Endothelial cell of umbilical vein (primary cell): ENCODE measurements around the gene ZBTB21. TPM values are rescaled to one million over a fixed set of nuclear protein-coding genes. Genes with fewer than 3 reads are reported as not detected.

ENCODE experiments used
- BruUV-seq: library from RNA; stranded (reverse); fragments of 400-500 nt; replicated peaks from 2 replicates; lab custom pipeline; 2021; lab: Mats Ljungman, UMichigan
- CTCF ChIA-PET: fragments of 300-600, 350-600 bp; sonication (Branson Sonifier 250); formaldehyde crosslinking; loops from one replicate; lab custom pipeline; 2021; ENCODE audit warnings: antibody characterized with exemption, inconsistent platforms; lab: Charles Lee
- POLR2A ChIA-PET: fragments of 300-600, 350-600 bp; sonication (Branson Sonifier 250); formaldehyde crosslinking; loops from one replicate; lab custom pipeline; 2021; ENCODE audit warnings: antibody characterized with exemption, inconsistent platforms; lab: Charles Lee
- DNase-seq: peaks from one replicate; pipeline ENCODE4 v3.0.0-alpha.2; 2011; ENCODE audit warnings: low read depth, low spot score
- FAIRE-seq: peaks from 2 replicates; lab custom pipeline; 2011; peaks lifted over from hg19 to GRCh38; lab: Jason Lieb, UNC
- H2AFZ ChIP-seq: 2 replicates; pipeline ENCODE4 v1.6.0; 2012; ENCODE audit warnings: low read depth, low read length, control low read depth, inconsistent platforms
- H3K27ac ChIP-seq: 2 replicates; pipeline ENCODE4 v1.5.1; 2011; ENCODE audit warnings: low read depth, mild to moderate bottlenecking, control low read depth, low read length, moderate library complexity; ENCODE audit not compliant: insufficient read depth
- H3K27me3 ChIP-seq, 2 experiments: 2 replicates each; pipeline versions ENCODE4 v1.6.0 to v1.6.1; 2011; ENCODE audit warnings: low read length in 2 of 2, mixed read lengths in 1 of 2; ENCODE audit not compliant: control insufficient read depth in 2 of 2, insufficient read depth in 2 of 2
- H3K36me3 ChIP-seq, 2 experiments: 2 replicates in 1 of 2; 3 replicates in 1 of 2; pipeline ENCODE4 v1.5.1; 2011; ENCODE audit warnings: low read length in 2 of 2, mild to moderate bottlenecking in 1 of 2, moderate library complexity in 1 of 2; ENCODE audit not compliant: control insufficient read depth in 2 of 2, insufficient read depth in 2 of 2; ENCODE audit errors: extremely low read depth in 1 of 2
- H3K4me1 ChIP-seq: 3 replicates; pipeline ENCODE4 v1.5.1; 2011; ENCODE audit warnings: mild to moderate bottlenecking, low read length; ENCODE audit not compliant: control insufficient read depth, insufficient read depth; ENCODE audit errors: extremely low read depth
- H3K4me2 ChIP-seq: 2 replicates; pipeline ENCODE4 v1.6.1; 2011; ENCODE audit warnings: low read length, control low read depth, mixed read lengths; ENCODE audit not compliant: insufficient read depth
- H3K4me3 ChIP-seq, 3 experiments: fragments of 200-600 bp in 1 of 3; sonication (generic), shearing (Covaris generic) in 1 of 3; replicated peaks in 1 of 3; 2 replicates each; pipeline ENCODE4 v1.5.1; 2011 to 2016; ENCODE audit warnings: control low read depth in 3 of 3, low read length in 3 of 3, mild to moderate bottlenecking in 2 of 3, inconsistent platforms in 1 of 3, low read depth in 1 of 3, moderate library complexity in 1 of 3; ENCODE audit not compliant: insufficient read depth in 1 of 3
- H3K79me2 ChIP-seq: 2 replicates; pipeline ENCODE4 v1.6.0; 2012; ENCODE audit warnings: low read length, inconsistent platforms; ENCODE audit not compliant: control insufficient read depth, insufficient read depth
- H3K9ac ChIP-seq: replicated peaks from 2 replicates; pipeline ENCODE3; 2011; ENCODE audit warnings: low read length, control low read depth; ENCODE audit not compliant: insufficient read depth; ENCODE audit errors: extremely low read depth
- H3K9me1 ChIP-seq: replicated peaks from 3 replicates; pipeline ENCODE4 v1.6.0; 2011; ENCODE audit warnings: mild to moderate bottlenecking, low read length; ENCODE audit not compliant: control insufficient read depth, insufficient read depth; ENCODE audit errors: extremely low read depth
- H3K9me3 ChIP-seq: replicated peaks from 2 replicates; pipeline ENCODE4 v1.5.1; 2012; ENCODE audit warnings: low read length, inconsistent platforms; ENCODE audit not compliant: control insufficient read depth, insufficient read depth
- H4K20me1 ChIP-seq: replicated peaks from 2 replicates; pipeline ENCODE3; 2011; ENCODE audit warnings: mild to moderate bottlenecking, low read length; ENCODE audit not compliant: control insufficient read depth, insufficient read depth; ENCODE audit errors: extremely low read depth
- EZH2 ChIP-seq: IDR thresholded peaks from 2 replicates; pipeline ENCODE4 v1.6.1; 2012; ENCODE audit warnings: borderline replicate concordance, low read depth, mild to moderate bottlenecking, moderate library complexity, low read length, inconsistent platforms; ENCODE audit not compliant: severe bottlenecking
- FOS ChIP-seq: IDR thresholded peaks from 2 replicates; pipeline ENCODE4 v1.6.1; 2011; ENCODE audit warnings: mild to moderate bottlenecking, low read length, moderate library complexity, borderline replicate concordance; ENCODE audit not compliant: insufficient read depth
- GATA2 ChIP-seq: IDR thresholded peaks from 2 replicates; pipeline ENCODE4 v1.7.0; 2011; ENCODE audit warnings: low read depth, mild to moderate bottlenecking, moderate library complexity, mixed read lengths, low read length; ENCODE audit not compliant: insufficient read length, insufficient read depth
- JUN ChIP-seq: IDR thresholded peaks from 2 replicates; pipeline ENCODE4 v1.6.1; 2011; ENCODE audit warnings: borderline replicate concordance, low read depth; ENCODE audit not compliant: insufficient read length, insufficient read depth
- MYC ChIP-seq: IDR thresholded peaks from one replicate; pipeline ENCODE4 v1.6.1; 2011; ENCODE audit warnings: mild to moderate bottlenecking, low read depth, low read length
- POLR2A ChIP-seq: IDR thresholded peaks from 2 replicates; pipeline ENCODE4 v1.6.1; 2012; ENCODE audit warnings: low read depth, mild to moderate bottlenecking, control low read depth, low read length
- POLR2AphosphoS5 ChIP-seq: IDR thresholded peaks from 2 replicates; pipeline ENCODE4 v1.6.1; 2012; ENCODE audit warnings: low read depth, mild to moderate bottlenecking, control low read depth, low read length, moderate library complexity; ENCODE audit not compliant: insufficient read depth
- dilution Hi-C: fragments of 300-500 bp; cut with MboI; formaldehyde crosslinking; loops from one replicate; pipeline ENCODE4 v1.15.0; 2019; ENCODE audit warnings: low sequenced_read_pairs; ENCODE audit not compliant: extremely low pct_ligation_motif_present
- intact Hi-C: fragments of 100-400 bp; cut with micrococcal nuclease; formaldehyde crosslinking; loops from one replicate; pipeline ENCODE4 v1.10.0; 2022
- polyA plus RNA-seq, 4 experiments: library from polyadenylated mRNA; depleted of rRNA in 3 of 4; stranded (reverse) in 3 of 4; unstranded in 1 of 4; fragments of >200 nt; gene quantifications; 2 replicates each; pipeline versions ENCODE4 v1.2.1 to v1.2.3, GENCODE V29; 2011 to 2012; ENCODE audit warnings: missing spikeins in 1 of 4
- total RNA-seq: library from RNA; stranded (reverse); gene quantifications from 2 replicates; pipeline ENCODE4 v1.2.3, GENCODE V29; 2021
- TF ChIP-seq, protein P1 (sequence below): IDR thresholded peaks from 2 replicates; pipeline ENCODE4 v1.6.1; 2011; ENCODE audit not compliant: insufficient read depth, insufficient read length
- TF ChIP-seq, protein P2 (sequence below), 2 donors: IDR thresholded peaks; 1 replicate in 1 of 2; 2 replicates in 1 of 2; pipeline ENCODE4 v1.5.1; 2011; ENCODE audit warnings: low read length in 2 of 2, mild to moderate bottlenecking in 2 of 2, moderate library complexity in 2 of 2, control low read depth in 1 of 2, inconsistent platforms in 1 of 2, low read depth in 1 of 2; ENCODE audit not compliant: insufficient read depth in 1 of 2; ENCODE audit errors: extremely low read depth in 1 of 2

The ZBTB21 gene
- total and polyA plus RNA-seq, 2 donors (not counting 3 experiments of a cell fraction or from before 2014, with no cell fraction given), result 2.8 to 12.4 TPM

DNA sequence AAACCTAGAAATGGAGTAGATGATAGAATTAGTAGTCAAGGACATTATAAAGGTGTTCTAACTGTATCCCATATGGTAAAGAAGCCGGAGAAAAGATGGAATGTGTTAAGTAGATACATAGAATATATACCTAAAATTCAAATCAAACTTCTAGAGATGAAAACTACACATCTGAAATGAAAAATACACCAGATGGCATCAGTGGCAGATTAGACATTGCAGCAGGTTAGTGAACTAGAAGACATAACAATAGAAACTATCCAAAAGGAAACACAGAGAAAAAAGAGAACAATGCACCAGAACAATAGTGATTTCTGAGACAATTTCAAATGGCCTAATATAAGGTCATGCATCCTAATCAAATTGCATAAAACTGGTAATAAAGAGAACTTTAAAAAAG is 26.9 kb downstream of the ZBTB21 start:
- intact Hi-C loops (no loop called here), dilution Hi-C loops (no loop called here)
- H3K27me3 ChIP-seq, result peaks cover 0 to 2% of the 10 kb centered on the region in 2 experiments
- ChIA-PET CTCF (no interaction called here), POLR2A (no interaction called here)
- no peaks in the 10 kb centered on the region for H3K9me1 ChIP-seq
- H3K9me3 ChIP-seq, result no peaks in the 10 kb centered on the region
- FAIRE-seq, result no peak
- no peak overlapping the region for H2AFZ ChIP-seq
- no peaks in the 10 kb centered on the region for H3K4me1 ChIP-seq
- no peak overlapping the region for H3K9ac ChIP-seq
- no peaks in the 10 kb centered on the region for H3K36me3 ChIP-seq
- no peaks in the 10 kb centered on the region for H3K79me2 ChIP-seq
- no peak overlapping the region for H3K4me3 ChIP-seq
- H4K20me1 ChIP-seq, result no peaks in the 10 kb centered on the region
- H3K27ac ChIP-seq, result no peak overlapping the region
- DNase-seq, result no peak
- BruUV-seq, result no TSS peak
- TF ChIP-seq POLR2A, result no peak
- TF ChIP-seq FOS, result no peak
- TF ChIP-seq, protein P1, sequence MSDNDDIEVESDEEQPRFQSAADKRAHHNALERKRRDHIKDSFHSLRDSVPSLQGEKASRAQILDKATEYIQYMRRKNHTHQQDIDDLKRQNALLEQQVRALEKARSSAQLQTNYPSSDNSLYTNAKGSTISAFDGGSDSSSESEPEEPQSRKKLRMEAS, result no peak
- no peak for TF ChIP-seq GATA2
- no peak for TF ChIP-seq EZH2
- no peak for TF ChIP-seq MYC
- no peak for TF ChIP-seq JUN
- no peak for TF ChIP-seq POLR2AphosphoS5
- TF ChIP-seq, protein P2, sequence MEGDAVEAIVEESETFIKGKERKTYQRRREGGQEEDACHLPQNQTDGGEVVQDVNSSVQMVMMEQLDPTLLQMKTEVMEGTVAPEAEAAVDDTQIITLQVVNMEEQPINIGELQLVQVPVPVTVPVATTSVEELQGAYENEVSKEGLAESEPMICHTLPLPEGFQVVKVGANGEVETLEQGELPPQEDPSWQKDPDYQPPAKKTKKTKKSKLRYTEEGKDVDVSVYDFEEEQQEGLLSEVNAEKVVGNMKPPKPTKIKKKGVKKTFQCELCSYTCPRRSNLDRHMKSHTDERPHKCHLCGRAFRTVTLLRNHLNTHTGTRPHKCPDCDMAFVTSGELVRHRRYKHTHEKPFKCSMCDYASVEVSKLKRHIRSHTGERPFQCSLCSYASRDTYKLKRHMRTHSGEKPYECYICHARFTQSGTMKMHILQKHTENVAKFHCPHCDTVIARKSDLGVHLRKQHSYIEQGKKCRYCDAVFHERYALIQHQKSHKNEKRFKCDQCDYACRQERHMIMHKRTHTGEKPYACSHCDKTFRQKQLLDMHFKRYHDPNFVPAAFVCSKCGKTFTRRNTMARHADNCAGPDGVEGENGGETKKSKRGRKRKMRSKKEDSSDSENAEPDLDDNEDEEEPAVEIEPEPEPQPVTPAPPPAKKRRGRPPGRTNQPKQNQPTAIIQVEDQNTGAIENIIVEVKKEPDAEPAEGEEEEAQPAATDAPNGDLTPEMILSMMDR (IDR thresholded peaks at IDR 0.05; ENCODE audit: extremely low read depth in 1 of 2, insufficient read depth in 1 of 2, low read depth in 1 of 2, low read length in 2 of 2), result no peak
- H3K4me2 ChIP-seq, result no peak overlapping the region
